HPDE6-E6E7 (cell line): Measurements from ENCODE around the gene CASTOR1.

Experiments
- DNase-seq: peaks from one replicate; pipeline ENCODE4 v3.0.0; 2011; ENCODE audit warnings: missing footprints; ENCODE audit errors: extremely low spot score

CASTOR1 gene

GRCh38 chr22:30284666-30285065 lies 4.6 kb downstream of the CASTOR1 start:
- no peak for DNase-seq

GRCh38 chr22:30284172-30284571 lies 5.1 kb downstream of the CASTOR1 start:
- no peak for DNase-seq

- no peak for DNase-seq
Observed at GRCh38 chr22:30283342-30283741, 6.0 kb downstream of the CASTOR1 start.

- DNase-seq: no peak
Observed at GRCh38 chr22:30282616-30283046, 6.7 kb downstream of the CASTOR1 start.

- no peak for DNase-seq
Observed at GRCh38 chr22:30280505-30280904, 8.8 kb downstream of the CASTOR1 start.

- no peak for DNase-seq
Observed at GRCh38 chr22:30279932-30280331, 9.4 kb downstream of the CASTOR1 start.

- DNase-seq: no peak
Observed at GRCh38 chr22:30279046-30279788, 10.1 kb downstream of the CASTOR1 start.

- DNase-seq: no peak
Observed at GRCh38 chr22:30277547-30278344, 11.6 kb downstream of the CASTOR1 start.

- no peak for DNase-seq
Observed at GRCh38 chr22:30276039-30276438, 13.3 kb downstream of the CASTOR1 start.

- DNase-seq: no peak
Observed at GRCh38 chr22:30275625-30276024, 13.7 kb downstream of the CASTOR1 start.

GRCh38 chr22:30274437-30274812 lies 14.9 kb downstream of the CASTOR1 start:
- DNase-seq: no peak

- DNase-seq: no peak
Observed at GRCh38 chr22:30273711-30274436, 15.4 kb downstream of the CASTOR1 start.

GRCh38 chr22:30272781-30273601 lies 16.3 kb downstream of the CASTOR1 start:
- no peak for DNase-seq

GRCh38 chr22:30270832-30271231 lies 18.5 kb downstream of the CASTOR1 start:
- DNase-seq: no peak

GRCh38 chr22:30268331-30268730 lies 21.0 kb downstream of the CASTOR1 start:
- DNase-seq: no peak

- no peak for DNase-seq
Observed at GRCh38 chr22:30267382-30268302, 21.7 kb downstream of the CASTOR1 start.

GRCh38 chr22:30266445-30267381 lies 22.6 kb downstream of the CASTOR1 start, which contains the start of gene OSM:
OSM (minus strand) TSS chr22:30266851; CDS start chr22:30266799, 52 bp downstream.
- DNase-seq: no peak

- DNase-seq: no peak
Observed at GRCh38 chr22:30265823-30266444, 23.4 kb downstream of the CASTOR1 start.
